Breast epithelium (tissue), 4 donors: ENCODE measurements around the gene ABHD6. TPM values are rescaled to one million over a fixed set of nuclear protein-coding genes. Genes with fewer than 3 reads are reported as not detected.

Experiments used
- DNase-seq, 2 donors: peaks; one replicate each; pipeline ENCODE4 v3.0.0-alpha.2; 2019; ENCODE audit warnings: low spot score in 2 of 2
- H3K27ac ChIP-seq, 2 donors: fragments of 200-600 bp; sonication (generic) in 1 of 2; one replicate each; pipeline ENCODE4 v1.5.1; 2016 to 2019; ENCODE audit warnings: mild to moderate bottlenecking in 1 of 2
- H3K27me3 ChIP-seq, 2 donors: fragments of 200-600 bp; sonication (generic) in 1 of 2; one replicate each; pipeline versions ENCODE4 v1.5.1 to v1.6.0; 2017 to 2019; ENCODE audit warnings: control low read depth in 1 of 2, mild to moderate bottlenecking in 1 of 2
- H3K36me3 ChIP-seq: fragments of 200-600 bp; one replicate; pipeline ENCODE4 v1.5.1; 2019
- H3K4me1 ChIP-seq, 2 donors: fragments of 200-600 bp; sonication (generic); one replicate each; pipeline ENCODE4 v1.5.1; 2016 to 2019; ENCODE audit warnings: control low read depth in 1 of 2
- H3K4me3 ChIP-seq, 3 donors: fragments of 200-600 bp; sonication (generic); 1 replicate in 2 of 3; 2 replicates in 1 of 3; pipeline ENCODE4 v1.5.1; 2016 to 2019; ENCODE audit warnings: mild to moderate bottlenecking in 3 of 3, moderate library complexity in 2 of 3
- H3K9me3 ChIP-seq, 2 donors: fragments of 200-600 bp; sonication (generic) in 1 of 2; one replicate each; pipeline ENCODE4 v1.5.1; 2016 to 2019; ENCODE audit warnings: control low read depth in 1 of 2
- CTCF ChIP-seq, 3 donors: fragments of 450-650 bp; IDR thresholded peaks; one replicate each; pipeline ENCODE4 v1.5.1; 2016 to 2017; ENCODE audit warnings: antibody characterized with exemption in 3 of 3, mild to moderate bottlenecking in 3 of 3, moderate library complexity in 3 of 3
- POLR2A ChIP-seq: fragments of 450-650 bp; IDR thresholded peaks from one replicate; pipeline ENCODE4 v1.6.1; 2016; ENCODE audit warnings: antibody characterized with exemption, mild to moderate bottlenecking, moderate library complexity
- POLR2AphosphoS5 ChIP-seq, 3 donors: sonication (generic); formaldehyde crosslinking; IDR thresholded peaks; one replicate each; pipeline ENCODE4 v1.6.1; 2017; ENCODE audit warnings: antibody characterized with exemption in 3 of 3
- intact Hi-C: fragments of 100-400 bp; cut with DNase I; formaldehyde crosslinking; loops from one replicate; pipeline ENCODE4 v1.15.1; 2023; ENCODE audit warnings: low total_unique reads
- total RNA-seq, 3 donors: library from RNA; depleted of rRNA; stranded (reverse); fragments of >200 nt; gene quantifications; one replicate each; pipeline ENCODE4 v1.1.0, GENCODE V29; 2016

The ABHD6 gene
- total RNA-seq, 3 donors from 2014 or later, result 10.2 to 22.2 (median 13.4) TPM

GRCh38 chr3:58307639-58308215, 70.1 kb downstream of the ABHD6 start:
- intact Hi-C loops, result no loop called here
- no peak for DNase-seq

GRCh38 chr3:58308728-58309127, 71.1 kb downstream of the ABHD6 start:
- Histone ChIP-seq H3K4me3 (peak overlapping the region in 1 of 3 donors; percentile 18), H3K27ac (peak overlapping the region in 1 of 2 donors; percentile 99), H3K27me3 (no peaks in the 10 kb centered on the region), H3K36me3 (no peaks in the 10 kb centered on the region), H3K4me1 (peaks cover 7 to 19% of the 10 kb centered on the region in 2 donors), H3K9me3 (no peaks in the 10 kb centered on the region)
- no peak for DNase-seq
- intact Hi-C loops, result no loop called here
- TF ChIP-seq POLR2AphosphoS5 (IDR thresholded peaks at IDR 0.05), result no peak
- no peak for TF ChIP-seq POLR2A

More at GRCh38 chr3:58307639-58308215, 70.1 kb downstream of the ABHD6 start:
- Histone ChIP-seq H3K9me3 (no peaks in the 10 kb centered on the region), H3K4me3 (peak overlapping the region; percentile 79 to 85 (median 83)), H3K27me3 (no peaks in the 10 kb centered on the region), H3K36me3 (no peaks in the 10 kb centered on the region), H3K4me1 (peaks cover 7 to 19% of the 10 kb centered on the region in 2 donors), H3K27ac (peak overlapping the region; percentile 99)
- no peak for TF ChIP-seq POLR2A
- TF ChIP-seq POLR2AphosphoS5 (IDR thresholded peaks at IDR 0.05), result no peak
- peak; percentile 27 to 33 (median 33) for TF ChIP-seq CTCF (IDR thresholded peaks at IDR 0.05)

GRCh38 chr3:58317811-58318210, 80.2 kb downstream of the ABHD6 start:
- H3K27me3 ChIP-seq, result no peaks in the 10 kb centered on the region
- H3K4me1 ChIP-seq, result no peaks in the 10 kb centered on the region
- peaks cover 7% of the 10 kb centered on the region for H3K36me3 ChIP-seq
- H3K9me3 ChIP-seq, result no peaks in the 10 kb centered on the region
- H3K27ac ChIP-seq, result no peak overlapping the region
- no peak for DNase-seq
- TF ChIP-seq CTCF (IDR thresholded peaks at IDR 0.05) (no peak), POLR2AphosphoS5 (IDR thresholded peaks at IDR 0.05) (no peak), POLR2A (no peak)
- intact Hi-C loops, result no loop called here
- H3K4me3 ChIP-seq, result no peak overlapping the region

- peaks cover 7% of the 10 kb centered on the region for H3K36me3 ChIP-seq
- H3K27me3 ChIP-seq, result no peaks in the 10 kb centered on the region
- TF ChIP-seq POLR2AphosphoS5 (IDR thresholded peaks at IDR 0.05) (no peak), CTCF (IDR thresholded peaks at IDR 0.05) (no peak), POLR2A (no peak)
- H3K27ac ChIP-seq, result no peak overlapping the region
- H3K4me1 ChIP-seq, result no peaks in the 10 kb centered on the region
- DNase-seq, result no peak
- no peaks in the 10 kb centered on the region for H3K9me3 ChIP-seq
- intact Hi-C loops, result no loop called here
- H3K4me3 ChIP-seq, result no peak overlapping the region
Observed at GRCh38 chr3:58321791-58322190, 84.2 kb downstream of the ABHD6 start.

GRCh38 chr3:58322793-58323192, 85.2 kb downstream of the ABHD6 start:
- DNase-seq, result no peak
- Histone ChIP-seq H3K4me3 (no peak overlapping the region), H3K27ac (no peak overlapping the region), H3K27me3 (no peaks in the 10 kb centered on the region), H3K4me1 (no peaks in the 10 kb centered on the region), H3K9me3 (no peaks in the 10 kb centered on the region), H3K36me3 (peaks cover 5% of the 10 kb centered on the region)
- no peak for TF ChIP-seq POLR2A
- intact Hi-C loops, result no loop called here

- no peaks in the 10 kb centered on the region for H3K27me3 ChIP-seq
- intact Hi-C loops, result no loop called here
- no peaks in the 10 kb centered on the region for H3K4me1 ChIP-seq
- no peak overlapping the region for H3K4me3 ChIP-seq
- no peak for DNase-seq
- no peak for TF ChIP-seq CTCF (IDR thresholded peaks at IDR 0.05)
- TF ChIP-seq POLR2A, result no peak
- no peak for TF ChIP-seq POLR2AphosphoS5 (IDR thresholded peaks at IDR 0.05)
- no peak overlapping the region for H3K27ac ChIP-seq
- peaks cover 2% of the 10 kb centered on the region for H3K36me3 ChIP-seq
- H3K9me3 ChIP-seq, result no peaks in the 10 kb centered on the region
Observed at GRCh38 chr3:58323529-58324390, 86.2 kb downstream of the ABHD6 start.
